SK-N-SH treated with all-trans-retinoic acid at 6 μM for 48 hours (cell line): ENCODE measurements around the gene TTLL7.
A peak's percentile ranks its signal among the peaks of the same experiment; 100 is the strongest.

Source experiments
- ATAC-seq: fragments of 200-7000 bp; cut with Tn5 transposase; 3 replicates; pipeline ENCODE4 v1.9.1; 2020; ENCODE audit warnings: mild to moderate bottlenecking, moderate library complexity
- ARNTL ChIP-seq: fragments of 450-650 bp; formaldehyde crosslinking; IDR thresholded peaks from 2 replicates; pipeline ENCODE4 v1.5.0; 2020; ENCODE audit warnings: low read depth, mild to moderate bottlenecking, moderate library complexity, borderline replicate concordance
- BACH2 ChIP-seq: fragments of 250-450 bp; sonication (Bioruptor Pico); IDR thresholded peaks from 2 replicates; pipeline ENCODE4 v1.9.0; 2021; ENCODE audit warnings: mild to moderate bottlenecking, borderline replicate concordance
- CSDC2 ChIP-seq: fragments of 250-450 bp; sonication (Bioruptor Pico); IDR thresholded peaks from 2 replicates; pipeline ENCODE4 v1.5.0; 2020; ENCODE audit warnings: mild to moderate bottlenecking, moderate library complexity
- ESRRG ChIP-seq: fragments of 250-450 bp; sonication (Bioruptor Pico); IDR thresholded peaks from 2 replicates; pipeline ENCODE4 v1.6.1; 2021; ENCODE audit warnings: mild to moderate bottlenecking
- GLIS3 ChIP-seq: fragments of 250-450 bp; sonication (Bioruptor Pico); IDR thresholded peaks from 2 replicates; pipeline ENCODE4 v1.5.0; 2020; ENCODE audit warnings: mild to moderate bottlenecking, moderate library complexity
- ISL1 ChIP-seq: fragments of 250-450 bp; sonication (Bioruptor Pico); IDR thresholded peaks from 2 replicates; pipeline ENCODE4 v2.1.2; 2022; ENCODE audit warnings: mild to moderate bottlenecking, moderate library complexity
- OSR1 ChIP-seq: fragments of 250-450 bp; sonication (Bioruptor Pico); IDR thresholded peaks from 2 replicates; pipeline ENCODE4 v1.8.0; 2022; ENCODE audit warnings: moderate library complexity, mild to moderate bottlenecking, inconsistent platforms
- PPARA ChIP-seq: fragments of 250-450 bp; sonication (Bioruptor Pico); IDR thresholded peaks from 2 replicates; pipeline ENCODE4 v1.5.0; 2020; ENCODE audit warnings: mild to moderate bottlenecking, borderline replicate concordance
- RARB ChIP-seq: fragments of 250-450 bp; sonication (Bioruptor Pico); IDR thresholded peaks from 2 replicates; pipeline ENCODE4 v1.8.0; 2021; ENCODE audit warnings: mild to moderate bottlenecking, moderate library complexity
- TCF4 ChIP-seq: fragments of 250-450 bp; sonication (Bioruptor Pico); IDR thresholded peaks from 2 replicates; pipeline ENCODE4 v1.8.0; 2021; ENCODE audit warnings: mild to moderate bottlenecking, moderate library complexity, borderline replicate concordance
- TOX ChIP-seq: fragments of 250-450 bp; sonication (Bioruptor Pico); IDR thresholded peaks from 2 replicates; pipeline ENCODE4 v1.8.0; 2021; ENCODE audit warnings: mild to moderate bottlenecking, moderate library complexity, borderline replicate concordance
- ZC3H10 ChIP-seq: fragments of 250-450 bp; sonication (Bioruptor Pico); IDR thresholded peaks from 2 replicates; pipeline ENCODE4 v1.5.1; 2021; ENCODE audit warnings: mild to moderate bottlenecking, moderate library complexity
- ZFP3 ChIP-seq: fragments of 250-450 bp; sonication (Bioruptor Pico); IDR thresholded peaks from 2 replicates; pipeline ENCODE4 v1.5.0; 2020; ENCODE audit warnings: mild to moderate bottlenecking, moderate library complexity
- ZFP30 ChIP-seq: fragments of 450-650 bp; formaldehyde crosslinking; IDR thresholded peaks from 2 replicates; pipeline ENCODE4 v1.5.0; 2022; ENCODE audit warnings: mild to moderate bottlenecking, moderate library complexity
- ZNF565 ChIP-seq: fragments of 450-650 bp; formaldehyde crosslinking; conservative IDR thresholded peaks from 2 replicates; pipeline ENCODE4 v1.5.0; 2020; ENCODE audit warnings: low read depth, mild to moderate bottlenecking, moderate library complexity
- ZNF70 ChIP-seq: fragments of 450-650 bp; formaldehyde crosslinking; IDR thresholded peaks from 2 replicates; pipeline ENCODE4 v1.5.0; 2020; ENCODE audit warnings: mild to moderate bottlenecking, moderate library complexity
- ZNF8 ChIP-seq: fragments of 450-650 bp; formaldehyde crosslinking; IDR thresholded peaks from 2 replicates; pipeline ENCODE4 v1.5.0; 2020; ENCODE audit warnings: mild to moderate bottlenecking, moderate library complexity
- TF ChIP-seq, protein P1 (sequence below): fragments of 250-450 bp; sonication (Bioruptor Pico); IDR thresholded peaks from 2 replicates; pipeline ENCODE4 v1.8.0; 2021; ENCODE audit warnings: low read depth, mild to moderate bottlenecking, moderate library complexity, borderline replicate concordance
- TF ChIP-seq, protein P2 (sequence below): fragments of 250-450 bp; sonication (Bioruptor Pico); IDR thresholded peaks from 2 replicates; pipeline ENCODE4 v1.8.0; 2020; ENCODE audit warnings: mild to moderate bottlenecking, moderate library complexity, borderline replicate concordance
- TF ChIP-seq, protein P3 (sequence below): fragments of 250-450 bp; sonication (Bioruptor Pico); IDR thresholded peaks from 2 replicates; pipeline ENCODE4 v1.5.1; 2020; ENCODE audit warnings: low read depth, mild to moderate bottlenecking, moderate library complexity
- TF ChIP-seq, protein P4 (sequence below): fragments of 250-450 bp; sonication (Bioruptor Pico); IDR thresholded peaks from 2 replicates; pipeline ENCODE4 v1.5.1; 2021; ENCODE audit warnings: mild to moderate bottlenecking, moderate library complexity
- TF ChIP-seq, protein P5 (sequence below): fragments of 250-450 bp; sonication (Bioruptor Pico); IDR thresholded peaks from 2 replicates; pipeline ENCODE4 v1.5.0; 2020; ENCODE audit warnings: mild to moderate bottlenecking, moderate library complexity

TTLL7 gene

DNA sequence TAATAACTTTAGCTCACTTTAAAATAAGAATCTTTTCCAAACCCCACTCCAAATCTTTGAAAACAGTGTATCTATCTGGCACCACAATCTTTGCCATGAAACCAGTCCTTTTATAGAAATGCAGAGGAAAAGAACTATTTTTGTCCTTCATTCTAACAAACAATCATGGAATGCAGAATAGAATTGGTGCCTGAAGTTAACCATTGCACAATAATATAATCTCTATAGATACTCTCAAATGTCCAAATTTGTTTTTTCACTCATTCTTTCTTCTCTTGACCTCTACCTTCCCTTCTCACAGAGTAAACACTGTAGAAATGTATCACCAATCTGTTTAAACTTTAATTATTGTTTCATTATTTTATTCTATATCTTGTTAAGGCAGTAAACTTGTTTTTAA is 34.8 kb downstream of the TTLL7 start:
- ATAC-seq = no peak
- TF ChIP-seq BACH2 (CRISPR knock-in tag) (no peak), PPARA (CRISPR knock-in tag) (no peak), TOX (CRISPR knock-in tag) (no peak), GLIS3 (no peak), RARB (no peak), CSDC2 (CRISPR knock-in tag) (no peak), ARNTL (CRISPR knock-in tag) (no peak), ZFP3 (CRISPR knock-in tag) (no peak), TCF4 (CRISPR knock-in tag) (no peak), ISL1 (CRISPR knock-in tag) (no peak), ZNF70 (CRISPR knock-in tag) (no peak), ZNF565 (CRISPR knock-in tag) (no peak)
- TF ChIP-seq, protein P1, sequence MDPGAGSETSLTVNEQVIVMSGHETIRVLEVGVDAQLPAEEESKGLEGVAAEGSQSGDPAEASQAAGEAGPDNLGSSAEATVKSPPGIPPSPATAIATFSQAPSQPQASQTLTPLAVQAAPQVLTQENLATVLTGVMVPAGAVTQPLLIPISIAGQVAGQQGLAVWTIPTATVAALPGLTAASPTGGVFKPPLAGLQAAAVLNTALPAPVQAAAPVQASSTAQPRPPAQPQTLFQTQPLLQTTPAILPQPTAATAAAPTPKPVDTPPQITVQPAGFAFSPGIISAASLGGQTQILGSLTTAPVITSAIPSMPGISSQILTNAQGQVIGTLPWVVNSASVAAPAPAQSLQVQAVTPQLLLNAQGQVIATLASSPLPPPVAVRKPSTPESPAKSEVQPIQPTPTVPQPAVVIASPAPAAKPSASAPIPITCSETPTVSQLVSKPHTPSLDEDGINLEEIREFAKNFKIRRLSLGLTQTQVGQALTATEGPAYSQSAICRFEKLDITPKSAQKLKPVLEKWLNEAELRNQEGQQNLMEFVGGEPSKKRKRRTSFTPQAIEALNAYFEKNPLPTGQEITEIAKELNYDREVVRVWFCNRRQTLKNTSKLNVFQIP (CRISPR knock-in tag) = no peak
- TF ChIP-seq, protein P2, sequence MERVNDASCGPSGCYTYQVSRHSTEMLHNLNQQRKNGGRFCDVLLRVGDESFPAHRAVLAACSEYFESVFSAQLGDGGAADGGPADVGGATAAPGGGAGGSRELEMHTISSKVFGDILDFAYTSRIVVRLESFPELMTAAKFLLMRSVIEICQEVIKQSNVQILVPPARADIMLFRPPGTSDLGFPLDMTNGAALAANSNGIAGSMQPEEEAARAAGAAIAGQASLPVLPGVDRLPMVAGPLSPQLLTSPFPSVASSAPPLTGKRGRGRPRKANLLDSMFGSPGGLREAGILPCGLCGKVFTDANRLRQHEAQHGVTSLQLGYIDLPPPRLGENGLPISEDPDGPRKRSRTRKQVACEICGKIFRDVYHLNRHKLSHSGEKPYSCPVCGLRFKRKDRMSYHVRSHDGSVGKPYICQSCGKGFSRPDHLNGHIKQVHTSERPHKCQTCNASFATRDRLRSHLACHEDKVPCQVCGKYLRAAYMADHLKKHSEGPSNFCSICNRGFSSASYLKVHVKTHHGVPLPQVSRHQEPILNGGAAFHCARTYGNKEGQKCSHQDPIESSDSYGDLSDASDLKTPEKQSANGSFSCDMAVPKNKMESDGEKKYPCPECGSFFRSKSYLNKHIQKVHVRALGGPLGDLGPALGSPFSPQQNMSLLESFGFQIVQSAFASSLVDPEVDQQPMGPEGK = no peak
- TF ChIP-seq, protein P3, sequence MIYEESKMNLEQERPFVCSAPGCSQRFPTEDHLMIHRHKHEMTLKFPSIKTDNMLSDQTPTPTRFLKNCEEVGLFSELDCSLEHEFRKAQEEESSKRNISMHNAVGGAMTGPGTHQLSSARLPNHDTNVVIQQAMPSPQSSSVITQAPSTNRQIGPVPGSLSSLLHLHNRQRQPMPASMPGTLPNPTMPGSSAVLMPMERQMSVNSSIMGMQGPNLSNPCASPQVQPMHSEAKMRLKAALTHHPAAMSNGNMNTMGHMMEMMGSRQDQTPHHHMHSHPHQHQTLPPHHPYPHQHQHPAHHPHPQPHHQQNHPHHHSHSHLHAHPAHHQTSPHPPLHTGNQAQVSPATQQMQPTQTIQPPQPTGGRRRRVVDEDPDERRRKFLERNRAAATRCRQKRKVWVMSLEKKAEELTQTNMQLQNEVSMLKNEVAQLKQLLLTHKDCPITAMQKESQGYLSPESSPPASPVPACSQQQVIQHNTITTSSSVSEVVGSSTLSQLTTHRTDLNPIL (CRISPR knock-in tag) = no peak
- TF ChIP-seq, all 23 proteins: peak for 0

DNA sequence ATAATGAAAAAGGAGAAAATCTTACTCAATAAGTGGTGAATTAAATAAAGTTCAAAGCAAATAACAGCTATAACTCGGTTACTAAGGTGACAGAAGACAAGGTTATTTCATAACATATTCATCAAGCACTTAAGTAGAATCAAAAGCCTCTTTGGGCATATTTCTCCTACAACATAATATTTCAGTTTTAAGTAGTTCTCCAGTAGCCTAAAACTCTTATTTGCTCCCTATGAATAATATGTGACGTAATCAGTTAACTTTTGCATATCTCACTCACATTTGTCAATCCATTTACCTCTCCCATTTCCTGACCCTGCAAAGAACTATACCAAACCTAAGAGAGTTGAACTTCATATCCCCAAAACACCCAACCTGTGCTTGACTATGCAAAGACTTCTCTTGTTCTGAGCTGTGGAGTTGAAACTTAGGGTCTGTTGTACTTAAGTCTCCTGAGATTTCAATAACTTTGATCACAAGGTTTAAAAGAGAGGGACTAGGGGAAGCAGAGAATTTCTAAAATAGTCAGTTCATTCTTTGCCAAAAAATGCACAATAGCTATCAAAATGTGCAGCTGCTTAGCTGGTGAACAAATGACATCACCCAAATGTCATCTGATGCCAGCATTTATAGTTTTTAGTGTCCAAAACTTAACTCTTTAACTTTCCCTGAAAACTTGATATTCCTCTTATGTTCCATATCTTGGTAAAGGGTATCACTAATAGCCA is 37.2 kb downstream of the TTLL7 start:
- TF ChIP-seq ESRRG (CRISPR knock-in tag) (no peak), ISL1 (CRISPR knock-in tag) (peak; percentile 59; the same call in 1 of the 2 replicates), TOX (CRISPR knock-in tag) (no peak)
- no peak for ATAC-seq

DNA sequence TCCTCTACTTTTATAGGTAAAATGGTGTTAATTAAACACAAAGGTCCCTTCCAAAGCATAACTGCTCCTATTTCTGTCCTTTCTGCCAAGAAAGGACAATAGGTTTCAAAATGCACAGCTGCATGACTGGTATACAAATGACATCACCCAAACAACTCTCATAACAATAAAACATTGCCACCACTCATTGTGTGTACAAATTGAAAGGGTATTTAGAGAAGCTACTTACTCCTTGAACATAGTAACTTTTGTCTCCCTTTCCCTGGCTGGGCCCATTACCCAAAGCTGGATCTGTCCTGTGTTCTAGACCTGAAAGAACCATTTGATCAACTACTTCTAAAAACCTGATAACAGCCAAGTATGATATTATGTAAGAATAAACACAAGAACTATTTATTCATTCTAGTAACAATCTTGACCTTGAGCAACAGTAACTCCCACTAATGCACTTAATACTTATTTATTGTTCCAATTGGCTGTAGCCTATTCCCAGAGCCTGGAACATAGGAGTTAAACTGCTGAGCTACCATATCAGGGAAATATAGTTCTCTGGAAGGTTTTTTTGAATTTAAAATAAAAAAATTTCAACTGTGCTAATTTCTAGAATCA is 38.2 kb downstream of the TTLL7 start:
- no peak; the same call in 2 of the 3 replicates for ATAC-seq
- TF ChIP-seq GLIS3 (no peak), CSDC2 (CRISPR knock-in tag) (no peak), ARNTL (CRISPR knock-in tag) (no peak), TCF4 (CRISPR knock-in tag) (no peak), BACH2 (CRISPR knock-in tag) (no peak), OSR1 (no peak), ZC3H10 (CRISPR knock-in tag) (no peak), ZNF8 (CRISPR knock-in tag) (no peak), ZNF565 (CRISPR knock-in tag) (no peak), ESRRG (CRISPR knock-in tag) (no peak), ISL1 (CRISPR knock-in tag) (no peak), PPARA (CRISPR knock-in tag) (no peak), ZFP30 (CRISPR knock-in tag) (no peak), TOX (CRISPR knock-in tag) (no peak), RARB (no peak)
- TF ChIP-seq, protein P4, sequence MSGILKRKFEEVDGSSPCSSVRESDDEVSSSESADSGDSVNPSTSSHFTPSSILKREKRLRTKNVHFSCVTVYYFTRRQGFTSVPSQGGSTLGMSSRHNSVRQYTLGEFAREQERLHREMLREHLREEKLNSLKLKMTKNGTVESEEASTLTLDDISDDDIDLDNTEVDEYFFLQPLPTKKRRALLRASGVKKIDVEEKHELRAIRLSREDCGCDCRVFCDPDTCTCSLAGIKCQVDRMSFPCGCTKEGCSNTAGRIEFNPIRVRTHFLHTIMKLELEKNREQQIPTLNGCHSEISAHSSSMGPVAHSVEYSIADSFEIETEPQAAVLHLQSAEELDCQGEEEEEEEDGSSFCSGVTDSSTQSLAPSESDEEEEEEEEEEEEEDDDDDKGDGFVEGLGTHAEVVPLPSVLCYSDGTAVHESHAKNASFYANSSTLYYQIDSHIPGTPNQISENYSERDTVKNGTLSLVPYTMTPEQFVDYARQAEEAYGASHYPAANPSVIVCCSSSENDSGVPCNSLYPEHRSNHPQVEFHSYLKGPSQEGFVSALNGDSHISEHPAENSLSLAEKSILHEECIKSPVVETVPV (CRISPR knock-in tag) = no peak
- TF ChIP-seq, protein P3 (CRISPR knock-in tag) = no peak
- TF ChIP-seq, protein P5, sequence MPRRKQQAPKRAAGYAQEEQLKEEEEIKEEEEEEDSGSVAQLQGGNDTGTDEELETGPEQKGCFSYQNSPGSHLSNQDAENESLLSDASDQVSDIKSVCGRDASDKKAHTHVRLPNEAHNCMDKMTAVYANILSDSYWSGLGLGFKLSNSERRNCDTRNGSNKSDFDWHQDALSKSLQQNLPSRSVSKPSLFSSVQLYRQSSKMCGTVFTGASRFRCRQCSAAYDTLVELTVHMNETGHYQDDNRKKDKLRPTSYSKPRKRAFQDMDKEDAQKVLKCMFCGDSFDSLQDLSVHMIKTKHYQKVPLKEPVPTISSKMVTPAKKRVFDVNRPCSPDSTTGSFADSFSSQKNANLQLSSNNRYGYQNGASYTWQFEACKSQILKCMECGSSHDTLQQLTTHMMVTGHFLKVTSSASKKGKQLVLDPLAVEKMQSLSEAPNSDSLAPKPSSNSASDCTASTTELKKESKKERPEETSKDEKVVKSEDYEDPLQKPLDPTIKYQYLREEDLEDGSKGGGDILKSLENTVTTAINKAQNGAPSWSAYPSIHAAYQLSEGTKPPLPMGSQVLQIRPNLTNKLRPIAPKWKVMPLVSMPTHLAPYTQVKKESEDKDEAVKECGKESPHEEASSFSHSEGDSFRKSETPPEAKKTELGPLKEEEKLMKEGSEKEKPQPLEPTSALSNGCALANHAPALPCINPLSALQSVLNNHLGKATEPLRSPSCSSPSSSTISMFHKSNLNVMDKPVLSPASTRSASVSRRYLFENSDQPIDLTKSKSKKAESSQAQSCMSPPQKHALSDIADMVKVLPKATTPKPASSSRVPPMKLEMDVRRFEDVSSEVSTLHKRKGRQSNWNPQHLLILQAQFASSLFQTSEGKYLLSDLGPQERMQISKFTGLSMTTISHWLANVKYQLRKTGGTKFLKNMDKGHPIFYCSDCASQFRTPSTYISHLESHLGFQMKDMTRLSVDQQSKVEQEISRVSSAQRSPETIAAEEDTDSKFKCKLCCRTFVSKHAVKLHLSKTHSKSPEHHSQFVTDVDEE (CRISPR knock-in tag) = no peak
